ENCODE measurements around the gene H2BK1.

GRCh38 chr7:151254316-151254715, 44.0 kb upstream of the H2BK1 start:
- TF ChIP-seq, protein P1, sequence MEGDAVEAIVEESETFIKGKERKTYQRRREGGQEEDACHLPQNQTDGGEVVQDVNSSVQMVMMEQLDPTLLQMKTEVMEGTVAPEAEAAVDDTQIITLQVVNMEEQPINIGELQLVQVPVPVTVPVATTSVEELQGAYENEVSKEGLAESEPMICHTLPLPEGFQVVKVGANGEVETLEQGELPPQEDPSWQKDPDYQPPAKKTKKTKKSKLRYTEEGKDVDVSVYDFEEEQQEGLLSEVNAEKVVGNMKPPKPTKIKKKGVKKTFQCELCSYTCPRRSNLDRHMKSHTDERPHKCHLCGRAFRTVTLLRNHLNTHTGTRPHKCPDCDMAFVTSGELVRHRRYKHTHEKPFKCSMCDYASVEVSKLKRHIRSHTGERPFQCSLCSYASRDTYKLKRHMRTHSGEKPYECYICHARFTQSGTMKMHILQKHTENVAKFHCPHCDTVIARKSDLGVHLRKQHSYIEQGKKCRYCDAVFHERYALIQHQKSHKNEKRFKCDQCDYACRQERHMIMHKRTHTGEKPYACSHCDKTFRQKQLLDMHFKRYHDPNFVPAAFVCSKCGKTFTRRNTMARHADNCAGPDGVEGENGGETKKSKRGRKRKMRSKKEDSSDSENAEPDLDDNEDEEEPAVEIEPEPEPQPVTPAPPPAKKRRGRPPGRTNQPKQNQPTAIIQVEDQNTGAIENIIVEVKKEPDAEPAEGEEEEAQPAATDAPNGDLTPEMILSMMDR (IDR thresholded peaks at IDR 0.05; ENCODE audit: borderline replicate concordance, extremely low read depth, low read length, poor library complexity, severe bottlenecking), result no peak
- TF ChIP-seq EZH2 (IDR thresholded peaks at IDR 0.05; ENCODE audit: borderline replicate concordance, low read depth, low read length, severe bottlenecking), result no peak

Measured in DND-41 (cell line).